GM18951 (cell line): Measurements from ENCODE around the gene SPEM1.
"Not testable (repeated sequence)": the region's sequence is repeated elsewhere in the genome, so short reads cannot be mapped to it uniquely, and the experiment has no call there.

Source experiments
- POLR2A ChIP-seq: IDR thresholded peaks from 4 replicates; pipeline ENCODE4 v1.6.1; 2011; ENCODE audit warnings: mild to moderate bottlenecking; ENCODE audit not compliant: insufficient read length, insufficient read depth; ENCODE audit errors: extremely low read depth
- in situ Hi-C: fragments of 300-500 bp; cut with MboI; formaldehyde crosslinking; loops from one replicate; pipeline ENCODE4 v1.12.0; 2022; ENCODE audit warnings: low sequenced_read_pairs, mixed read lengths, inconsistent platforms; ENCODE audit not compliant: unreplicated experiment

Gene SPEM1

GRCh38 chr17:7467498-7467897 lies 47.4 kb downstream of the SPEM1 start:
- in situ Hi-C loops: no loop called here
- no peak for TF ChIP-seq POLR2A

- in situ Hi-C loops: no loop called here
- no peak for TF ChIP-seq POLR2A
These were observed 48.2 kb downstream of the SPEM1 start for GRCh38 chr17:7468290-7468689.

GRCh38 chr17:7468804-7469389 lies 48.8 kb downstream of the SPEM1 start:
- in situ Hi-C loops: no loop called here
- no peak for TF ChIP-seq POLR2A

GRCh38 chr17:7469843-7470242 lies 49.7 kb downstream of the SPEM1 start:
- in situ Hi-C loops: not testable (repeated sequence)

- in situ Hi-C loops: not testable (repeated sequence)
These were observed 50.4 kb downstream of the SPEM1 start for GRCh38 chr17:7470457-7470973.
